ENCODE data around the gene C2.

GRCh38 chr6:31901415-31901952, 26.0 kb upstream of the C2 start:
- TF ChIP-seq, protein P1, sequence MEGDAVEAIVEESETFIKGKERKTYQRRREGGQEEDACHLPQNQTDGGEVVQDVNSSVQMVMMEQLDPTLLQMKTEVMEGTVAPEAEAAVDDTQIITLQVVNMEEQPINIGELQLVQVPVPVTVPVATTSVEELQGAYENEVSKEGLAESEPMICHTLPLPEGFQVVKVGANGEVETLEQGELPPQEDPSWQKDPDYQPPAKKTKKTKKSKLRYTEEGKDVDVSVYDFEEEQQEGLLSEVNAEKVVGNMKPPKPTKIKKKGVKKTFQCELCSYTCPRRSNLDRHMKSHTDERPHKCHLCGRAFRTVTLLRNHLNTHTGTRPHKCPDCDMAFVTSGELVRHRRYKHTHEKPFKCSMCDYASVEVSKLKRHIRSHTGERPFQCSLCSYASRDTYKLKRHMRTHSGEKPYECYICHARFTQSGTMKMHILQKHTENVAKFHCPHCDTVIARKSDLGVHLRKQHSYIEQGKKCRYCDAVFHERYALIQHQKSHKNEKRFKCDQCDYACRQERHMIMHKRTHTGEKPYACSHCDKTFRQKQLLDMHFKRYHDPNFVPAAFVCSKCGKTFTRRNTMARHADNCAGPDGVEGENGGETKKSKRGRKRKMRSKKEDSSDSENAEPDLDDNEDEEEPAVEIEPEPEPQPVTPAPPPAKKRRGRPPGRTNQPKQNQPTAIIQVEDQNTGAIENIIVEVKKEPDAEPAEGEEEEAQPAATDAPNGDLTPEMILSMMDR (IDR thresholded peaks at IDR 0.05): no peak
- TF ChIP-seq EP300 (IDR thresholded peaks at IDR 0.05): no peak
